GM18951 (cell line): ENCODE results near the gene SLC66A2.
A peak's percentile ranks its signal among the peaks of the same experiment; 100 is the strongest.

ENCODE experiments used
- POLR2A ChIP-seq: IDR thresholded peaks from 4 replicates; pipeline ENCODE4 v1.6.1; 2011; ENCODE audit warnings: mild to moderate bottlenecking; ENCODE audit not compliant: insufficient read length, insufficient read depth; ENCODE audit errors: extremely low read depth
- in situ Hi-C: fragments of 300-500 bp; cut with MboI; formaldehyde crosslinking; loops from one replicate; pipeline ENCODE4 v1.12.0; 2022; ENCODE audit warnings: low sequenced_read_pairs, mixed read lengths, inconsistent platforms; ENCODE audit not compliant: unreplicated experiment

The SLC66A2 gene

GRCh38 chr18:79979843-79980242 lies 28.4 kb upstream of the SLC66A2 start:
- TF ChIP-seq POLR2A, result no peak

DNA sequence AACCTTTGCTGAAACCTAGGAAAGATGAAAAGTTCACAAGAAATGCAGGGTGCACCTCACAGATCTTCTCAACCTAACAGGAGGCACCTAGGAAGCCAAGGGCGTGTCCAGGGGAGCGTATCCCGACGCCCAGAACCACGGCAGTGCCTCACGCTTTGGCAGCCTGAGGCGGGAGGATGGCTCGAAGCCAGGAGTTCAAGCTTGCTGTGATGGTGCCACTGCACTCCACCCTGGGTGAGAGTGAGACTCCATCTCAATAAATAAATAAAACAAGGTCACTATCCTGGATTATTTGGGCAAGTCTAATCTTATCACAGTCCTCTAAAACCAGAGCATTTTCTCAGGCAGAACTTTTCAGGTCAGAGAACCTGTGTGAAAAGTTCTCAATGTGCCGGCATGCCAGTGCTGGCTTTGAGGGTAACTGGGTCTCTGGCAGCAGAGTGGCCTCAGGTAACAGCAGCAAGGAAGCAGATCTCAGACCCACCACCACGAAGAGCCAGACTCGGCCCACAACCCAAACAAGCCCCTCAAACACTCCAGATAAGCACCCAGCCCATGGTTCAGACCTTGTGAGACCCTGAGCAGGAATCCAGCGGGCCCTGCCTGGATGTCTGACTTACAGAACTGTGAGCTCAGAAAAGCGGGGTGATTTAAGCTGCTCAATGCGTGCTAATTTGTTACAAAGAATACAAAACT lies 24.7 kb upstream of the SLC66A2 start:
- in situ Hi-C loops, result no loop called here
- TF ChIP-seq POLR2A, result no peak

More at GRCh38 chr18:79979843-79980242, 28.4 kb upstream of the SLC66A2 start:
- in situ Hi-C loops, result no loop called here

DNA sequence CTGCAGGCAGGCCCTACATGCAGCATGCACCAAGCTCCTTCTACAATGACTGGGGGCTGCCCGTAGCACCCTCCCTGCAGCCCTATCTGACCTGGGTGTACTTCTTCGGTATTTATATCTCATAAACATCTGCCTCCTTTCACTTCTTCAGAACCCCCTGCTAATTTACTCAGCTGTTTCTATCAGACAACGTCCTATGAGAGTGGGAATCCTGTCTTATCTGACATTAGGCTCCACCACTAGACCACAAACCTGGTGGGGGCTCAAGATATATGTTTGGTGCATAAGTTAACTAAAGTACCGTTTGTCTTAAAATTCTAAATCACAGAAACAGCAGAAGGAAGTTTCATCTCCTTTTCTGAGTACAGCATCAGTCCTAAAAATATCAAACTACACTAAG lies 23.6 kb upstream of the SLC66A2 start:
- TF ChIP-seq POLR2A, result no peak
- in situ Hi-C loops, result no loop called here

DNA sequence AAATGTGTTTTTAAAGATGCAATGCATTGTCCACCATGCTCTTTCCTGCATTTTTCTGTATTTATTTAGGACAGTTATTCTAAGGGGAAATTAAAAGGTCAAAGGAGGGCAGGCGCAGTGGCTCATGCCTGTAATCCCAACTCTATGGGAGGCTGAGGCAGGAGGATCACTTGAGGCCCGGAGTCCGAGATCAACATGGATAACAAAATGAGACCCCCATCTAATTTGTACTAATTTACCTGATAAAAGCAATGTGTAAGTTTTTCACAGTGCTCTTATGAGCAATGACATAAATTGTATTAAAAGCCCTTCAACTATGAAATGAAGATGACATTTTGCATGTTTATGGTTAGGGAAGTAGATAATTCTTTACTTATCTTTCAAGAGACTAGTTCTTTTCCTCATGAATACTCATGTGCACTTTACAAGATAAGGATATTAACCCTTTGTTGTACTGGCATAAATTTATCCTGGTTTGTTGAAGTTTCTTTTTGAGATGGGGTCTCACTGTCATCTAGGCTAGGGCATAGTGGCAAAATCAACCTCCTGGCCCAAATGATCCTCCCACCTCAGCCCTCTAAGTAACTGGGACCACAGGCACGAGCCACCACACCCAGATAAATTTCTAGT lies 22.7 kb upstream of the SLC66A2 start:
- in situ Hi-C loops, result no loop called here
- TF ChIP-seq POLR2A, result no peak

DNA sequence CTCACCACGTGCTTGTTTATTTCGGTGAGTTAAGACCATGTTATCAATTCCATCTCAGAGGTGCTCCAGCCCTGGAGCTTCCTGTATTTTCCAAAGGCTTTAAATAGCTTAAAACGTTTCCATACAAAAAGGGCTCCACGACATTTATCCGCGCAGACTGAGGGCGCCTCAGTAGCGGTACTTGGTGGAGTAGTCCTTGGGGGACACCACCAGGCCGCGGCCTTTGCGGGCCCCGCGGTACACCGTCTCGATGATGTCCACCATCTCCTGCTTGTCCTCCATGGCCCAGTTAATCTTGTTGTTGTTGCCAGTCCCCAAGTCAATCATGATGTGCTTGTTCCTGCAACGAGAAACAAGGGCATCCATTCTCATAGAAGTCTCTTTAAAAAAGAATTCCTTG lies 22.1 kb upstream of the SLC66A2 start:
- no peak for TF ChIP-seq POLR2A

DNA sequence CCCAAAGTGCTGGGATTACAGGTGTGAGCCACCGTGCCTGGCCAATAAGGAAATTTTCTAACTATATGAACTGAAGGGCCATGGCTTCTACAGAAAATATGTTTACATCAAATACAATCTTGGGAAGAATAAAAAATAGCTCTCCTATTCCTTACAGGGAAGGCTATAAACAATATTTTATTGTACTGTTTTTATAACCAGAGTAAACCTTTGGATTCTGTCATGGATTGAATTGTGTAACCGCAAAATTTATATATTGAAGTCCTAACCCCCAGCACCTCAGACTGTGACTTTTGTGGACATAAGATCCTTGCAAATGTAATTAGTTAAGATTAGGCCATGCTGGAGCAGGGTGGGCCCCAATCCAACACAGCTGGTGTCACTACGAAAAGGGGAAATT lies 21.3 kb upstream of the SLC66A2 start:
- no peak for TF ChIP-seq POLR2A
- in situ Hi-C loops, result no loop called here

More for the DNA sequence above, 22.1 kb upstream of the SLC66A2 start:
- in situ Hi-C loops, result no loop called here

GRCh38 chr18:79971986-79972385 lies 20.5 kb upstream of the SLC66A2 start:
- in situ Hi-C loops, result no loop called here

GRCh38 chr18:79971211-79971952 lies 19.9 kb upstream of the SLC66A2 start:
- no peak for TF ChIP-seq POLR2A
- in situ Hi-C loops, result no loop called here

More at GRCh38 chr18:79971986-79972385, 20.5 kb upstream of the SLC66A2 start:
- TF ChIP-seq POLR2A, result no peak

DNA sequence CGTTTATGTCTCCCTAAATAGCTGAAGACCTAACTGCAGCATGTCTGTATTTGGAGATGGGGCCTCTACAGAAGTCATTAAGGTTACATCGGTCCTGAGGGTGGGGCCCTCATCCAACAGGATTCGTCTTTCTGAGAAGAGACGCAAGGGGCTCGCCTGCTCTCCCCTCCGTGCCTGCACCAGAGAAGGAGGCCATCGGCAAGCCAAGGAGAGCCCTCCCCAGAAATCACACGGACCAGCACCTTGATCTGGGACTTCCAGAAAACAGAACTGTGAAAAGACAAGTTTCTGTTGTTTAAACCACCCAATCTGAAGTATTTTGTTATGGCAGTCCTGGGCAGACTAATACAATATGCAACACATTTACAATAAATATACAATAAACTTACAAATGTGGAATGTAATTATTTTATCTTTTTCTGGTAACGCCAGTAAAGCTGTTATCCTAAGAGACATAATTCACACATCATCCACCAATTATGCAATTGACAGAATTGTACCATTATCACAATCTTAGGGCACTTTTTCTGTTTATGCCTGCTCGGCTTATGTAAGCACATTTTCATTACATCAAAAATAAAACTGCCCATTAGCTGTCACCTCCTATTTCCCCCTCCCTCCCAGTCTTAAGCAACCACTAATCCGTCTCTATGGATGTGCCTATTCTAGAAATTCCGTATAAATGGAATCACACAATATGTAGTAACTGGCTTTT lies 19.1 kb upstream of the SLC66A2 start:
- in situ Hi-C loops, result no loop called here
- TF ChIP-seq POLR2A, result no peak

- TF ChIP-seq POLR2A, result no peak
- in situ Hi-C loops, result no loop called here
Observed at GRCh38 chr18:79965119-79965902, 13.9 kb upstream of the SLC66A2 start.

DNA sequence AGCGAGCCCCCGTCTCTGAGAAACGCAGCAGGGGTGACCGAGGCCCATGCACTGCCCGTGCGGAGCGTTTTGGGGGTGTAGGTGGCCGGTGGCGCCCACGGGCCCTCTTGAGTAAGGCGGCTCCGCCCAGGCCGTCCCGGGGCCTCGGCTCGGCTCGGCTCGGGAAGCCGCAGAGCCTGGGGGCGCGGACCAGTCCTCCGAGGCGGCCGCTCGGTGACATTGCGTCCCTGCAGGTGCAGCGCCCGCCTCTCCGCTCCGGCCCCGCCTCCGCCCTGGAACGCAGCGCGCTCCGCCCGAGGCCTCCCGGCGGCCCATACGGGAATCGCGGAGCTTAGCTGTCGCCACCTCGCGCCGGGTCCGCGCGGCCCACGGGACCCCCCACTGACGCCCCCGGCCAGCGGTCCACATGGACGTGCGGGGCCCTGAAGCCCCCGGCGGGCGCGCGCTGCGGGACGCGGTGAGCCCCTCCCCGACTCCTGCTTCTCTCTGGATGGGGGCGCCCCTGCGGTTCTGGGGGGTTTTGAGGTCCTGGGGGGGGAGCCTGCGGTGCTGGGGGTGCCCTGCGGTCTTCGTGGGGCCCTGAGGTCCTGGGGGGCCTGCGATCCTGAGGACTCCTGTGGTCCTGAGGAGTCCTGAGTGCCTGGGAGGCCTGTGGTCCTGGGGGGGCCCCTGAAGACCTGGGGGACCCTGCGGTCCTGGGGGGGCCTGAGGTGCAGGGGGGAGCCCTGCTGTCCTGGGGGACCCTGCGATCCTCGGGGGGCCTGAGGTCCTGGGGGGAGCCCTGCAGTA lies 13.1 kb upstream of the SLC66A2 start, which contains the start of gene HSBP1L1:
Gene HSBP1L1 (plus strand): TSS at position 314 of the 789 bp plus-strand sequence. CDS start 93 bp downstream, at position 407.
- in situ Hi-C loops, result no loop called here
- TF ChIP-seq POLR2A, result peak; percentile 22
